Measurements from ENCODE around the gene RYR3.

- TF ChIP-seq CTCF (conservative IDR thresholded peaks at IDR 0.05; ENCODE audit: low read length): no peak
- no peak for TF ChIP-seq EZH2phosphoT487 (IDR thresholded peaks at IDR 0.05; ENCODE audit: borderline replicate concordance, low read depth, low read length)
Measured at GRCh38 chr15:33438396-33438795, 127.6 kb downstream of the RYR3 start.

All from OCI-LY7 (cell line).